Neural crest cell (in vitro differentiated cells): Measurements from ENCODE around the gene PTK7. TPM values are rescaled to one million over a fixed set of nuclear protein-coding genes. Genes with fewer than 3 reads are reported as not detected.
"Not testable (repeated sequence)": the region's sequence is repeated elsewhere in the genome, so short reads cannot be mapped to it uniquely, and the experiment has no call there.

Experiments used
- DNase-seq: peaks from one replicate; pipeline ENCODE4 v3.0.0; 2021; ENCODE audit warnings: low read depth, mixed read lengths, low spot score
- H3K27ac Mint-ChIP-seq: one replicate; pipeline ENCODE4 v1.8.0; 2021; ENCODE audit warnings: mild to moderate bottlenecking, mixed read lengths; ENCODE audit not compliant: unreplicated experiment
- H3K27me3 Mint-ChIP-seq: 2 replicates; pipeline ENCODE4 v1.8.0; 2021; ENCODE audit warnings: low read depth, mild to moderate bottlenecking, mixed read lengths
- H3K36me3 Mint-ChIP-seq: 2 replicates; pipeline ENCODE4 v1.8.0; 2021; ENCODE audit warnings: low read depth, mild to moderate bottlenecking, mixed read lengths
- H3K4me1 Mint-ChIP-seq: 2 replicates; pipeline ENCODE4 v1.8.0; 2021; ENCODE audit warnings: mixed read lengths
- H3K4me3 Mint-ChIP-seq: one replicate; pipeline ENCODE4 v1.8.0; 2021; ENCODE audit warnings: mild to moderate bottlenecking, mixed read lengths
- H3K9me3 Mint-ChIP-seq: 2 replicates; pipeline ENCODE4 v1.8.0; 2021; ENCODE audit warnings: mixed read lengths
- total RNA-seq: library from RNA; stranded (reverse); gene quantifications from 2 replicates; pipeline ENCODE4 v1.2.1, GENCODE V29; 2021
- TF ChIP-seq, protein P1 (sequence below): fragments of 200-600 bp; sonication (generic); conservative IDR thresholded peaks from 2 replicates; pipeline ENCODE4 v1.5.0; 2021; ENCODE audit warnings: antibody characterized with exemption, mild to moderate bottlenecking

The PTK7 gene
- total RNA-seq, 1 donor from 2014 or later = 106 TPM

DNA sequence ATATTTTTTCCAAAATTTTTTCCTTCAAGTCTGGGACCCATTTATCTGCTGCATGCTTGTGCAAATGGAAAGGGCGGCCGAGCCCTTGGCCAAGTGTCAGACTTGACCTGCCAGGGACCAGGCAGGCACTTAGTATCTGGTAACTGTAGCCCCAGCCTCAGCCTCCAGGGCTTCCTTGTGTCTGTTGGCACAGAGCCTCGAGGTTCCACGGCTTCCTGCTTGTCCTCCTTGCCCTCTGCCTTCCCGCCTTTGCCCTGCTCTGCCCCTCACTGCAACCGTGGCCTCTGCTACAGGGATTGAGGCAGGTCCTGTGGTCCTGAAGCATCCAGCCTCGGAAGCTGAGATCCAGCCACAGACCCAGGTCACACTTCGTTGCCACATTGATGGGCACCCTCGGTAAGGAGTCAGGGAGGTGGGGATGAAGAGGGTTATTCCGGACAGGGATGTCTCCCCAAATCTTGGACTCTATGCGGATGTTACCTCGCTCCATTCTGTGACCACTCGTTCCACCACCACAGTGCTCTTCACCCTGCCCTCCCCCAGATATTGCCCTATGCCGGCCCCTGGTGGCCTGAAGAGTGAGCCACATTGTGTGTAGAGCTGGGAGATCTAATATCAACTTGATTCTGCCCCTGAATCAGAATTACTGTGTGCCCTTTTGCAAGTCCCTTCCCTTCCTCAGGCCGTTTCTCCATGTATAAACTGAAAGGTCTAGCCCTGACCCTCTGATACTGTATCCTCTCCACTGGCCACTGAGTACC is 53.5 kb downstream of the PTK7 start:
- peak overlapping the region; percentile 36 for H3K27ac Mint-ChIP-seq
- H3K4me3 Mint-ChIP-seq = no peak overlapping the region
- DNase-seq = no peak
- no peaks in the 10 kb centered on the region for H3K27me3 Mint-ChIP-seq
- H3K9me3 Mint-ChIP-seq = no peaks in the 10 kb centered on the region
- TF ChIP-seq, protein P1, sequence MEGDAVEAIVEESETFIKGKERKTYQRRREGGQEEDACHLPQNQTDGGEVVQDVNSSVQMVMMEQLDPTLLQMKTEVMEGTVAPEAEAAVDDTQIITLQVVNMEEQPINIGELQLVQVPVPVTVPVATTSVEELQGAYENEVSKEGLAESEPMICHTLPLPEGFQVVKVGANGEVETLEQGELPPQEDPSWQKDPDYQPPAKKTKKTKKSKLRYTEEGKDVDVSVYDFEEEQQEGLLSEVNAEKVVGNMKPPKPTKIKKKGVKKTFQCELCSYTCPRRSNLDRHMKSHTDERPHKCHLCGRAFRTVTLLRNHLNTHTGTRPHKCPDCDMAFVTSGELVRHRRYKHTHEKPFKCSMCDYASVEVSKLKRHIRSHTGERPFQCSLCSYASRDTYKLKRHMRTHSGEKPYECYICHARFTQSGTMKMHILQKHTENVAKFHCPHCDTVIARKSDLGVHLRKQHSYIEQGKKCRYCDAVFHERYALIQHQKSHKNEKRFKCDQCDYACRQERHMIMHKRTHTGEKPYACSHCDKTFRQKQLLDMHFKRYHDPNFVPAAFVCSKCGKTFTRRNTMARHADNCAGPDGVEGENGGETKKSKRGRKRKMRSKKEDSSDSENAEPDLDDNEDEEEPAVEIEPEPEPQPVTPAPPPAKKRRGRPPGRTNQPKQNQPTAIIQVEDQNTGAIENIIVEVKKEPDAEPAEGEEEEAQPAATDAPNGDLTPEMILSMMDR = peak; percentile 57
- H3K36me3 Mint-ChIP-seq = no peaks in the 10 kb centered on the region
- peaks cover 4% of the 10 kb centered on the region for H3K4me1 Mint-ChIP-seq

DNA sequence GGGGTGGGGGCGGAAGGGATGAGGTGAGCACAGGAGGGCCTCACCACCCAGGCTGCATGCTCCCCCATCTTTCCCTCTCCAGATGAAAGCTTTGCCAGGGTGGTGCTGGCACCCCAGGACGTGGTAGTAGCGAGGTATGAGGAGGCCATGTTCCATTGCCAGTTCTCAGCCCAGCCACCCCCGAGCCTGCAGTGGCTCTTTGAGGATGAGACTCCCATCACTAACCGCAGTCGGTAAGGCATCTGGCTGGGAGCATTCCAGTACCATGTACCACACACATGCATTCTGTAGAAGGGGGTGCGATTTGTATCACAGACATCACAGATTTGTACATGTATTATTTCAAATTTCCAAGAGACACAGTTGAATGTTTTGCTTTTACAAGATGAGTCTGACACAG is 54.3 kb downstream of the PTK7 start:
- TF ChIP-seq, protein P1 = no peak
- DNase-seq = no peak
- no peak overlapping the region for H3K4me3 Mint-ChIP-seq
- no peaks in the 10 kb centered on the region for H3K27me3 Mint-ChIP-seq
- peaks cover 4% of the 10 kb centered on the region for H3K4me1 Mint-ChIP-seq
- H3K36me3 Mint-ChIP-seq = no peaks in the 10 kb centered on the region
- H3K27ac Mint-ChIP-seq = no peak overlapping the region
- H3K9me3 Mint-ChIP-seq = no peaks in the 10 kb centered on the region

DNA sequence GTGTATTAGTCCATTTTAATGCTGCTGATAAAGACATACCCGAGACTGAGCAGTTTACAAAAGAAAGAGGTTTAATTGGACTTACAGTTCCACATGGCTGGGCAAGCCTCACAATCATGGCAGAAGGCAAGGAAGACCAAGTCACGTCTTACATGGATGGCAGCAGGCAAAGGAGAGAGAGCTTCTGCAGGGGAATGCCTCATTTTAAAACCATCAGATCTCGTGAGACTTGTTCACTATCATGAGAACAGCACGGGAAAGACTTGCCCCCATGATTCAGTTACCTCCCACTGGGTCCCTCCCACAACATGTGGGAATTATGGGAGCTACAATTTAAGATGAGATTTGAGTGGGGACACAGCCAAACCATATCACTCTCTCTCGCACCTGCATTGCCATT is 55.3 kb downstream of the PTK7 start:
- not testable (repeated sequence) for H3K4me1 Mint-ChIP-seq, H3K36me3 Mint-ChIP-seq, DNase-seq, H3K27me3 Mint-ChIP-seq, H3K4me3 Mint-ChIP-seq, H3K9me3 Mint-ChIP-seq
- peak overlapping the region; percentile 63 for H3K27ac Mint-ChIP-seq

DNA sequence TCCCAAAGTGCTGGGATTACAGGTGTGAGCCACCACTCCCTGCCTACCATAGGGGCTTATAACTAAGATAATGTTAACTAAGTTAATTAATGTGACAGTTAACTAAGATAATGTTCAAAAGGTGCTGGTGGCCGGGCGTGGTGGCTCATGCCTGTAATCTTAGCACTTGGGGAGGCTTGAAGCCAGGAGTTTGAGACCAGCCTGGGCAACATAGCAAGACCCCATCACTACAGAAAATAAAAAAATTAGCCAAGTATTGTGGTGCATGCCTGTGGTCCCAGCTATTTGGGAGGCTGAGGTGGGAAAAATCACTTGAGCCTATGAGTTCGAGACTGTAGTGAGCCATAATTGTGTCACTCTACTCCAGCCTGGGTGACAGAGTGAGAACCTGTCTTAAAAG is 62.2 kb downstream of the PTK7 start:
- Mint-ChIP-seq H3K27me3 (no peaks in the 10 kb centered on the region), H3K4me1 (peaks cover 4% of the 10 kb centered on the region), H3K4me3 (no peak overlapping the region), H3K9me3 (no peaks in the 10 kb centered on the region), H3K27ac (no peak overlapping the region), H3K36me3 (no peaks in the 10 kb centered on the region)
- no peak for DNase-seq
- TF ChIP-seq, protein P1 = no peak

DNA sequence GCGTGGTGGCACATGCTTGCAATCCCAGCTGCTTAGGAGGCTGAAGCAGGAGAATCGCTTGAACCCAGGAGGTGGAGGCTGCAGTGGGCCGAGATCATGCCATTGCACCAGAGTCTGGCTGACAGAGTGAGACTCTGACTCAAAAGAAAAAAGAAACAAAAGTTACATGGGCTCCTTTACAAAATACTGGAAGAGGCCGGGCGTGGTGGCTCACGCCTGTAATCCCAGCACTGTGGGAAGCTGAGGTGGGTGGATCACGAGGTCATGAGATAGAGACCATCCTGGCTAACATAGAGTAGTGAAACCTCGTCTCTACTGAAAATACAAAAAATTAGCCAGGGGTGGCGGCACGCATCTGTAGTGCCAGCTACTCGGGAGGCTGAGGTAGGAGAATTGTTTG is 63.9 kb downstream of the PTK7 start:
- H3K9me3 Mint-ChIP-seq, DNase-seq, H3K27me3 Mint-ChIP-seq, H3K4me3 Mint-ChIP-seq, H3K36me3 Mint-ChIP-seq: not testable (repeated sequence)
- Mint-ChIP-seq H3K27ac (peak overlapping the region; percentile 27), H3K4me1 (peaks cover 11% of the 10 kb centered on the region)

DNA sequence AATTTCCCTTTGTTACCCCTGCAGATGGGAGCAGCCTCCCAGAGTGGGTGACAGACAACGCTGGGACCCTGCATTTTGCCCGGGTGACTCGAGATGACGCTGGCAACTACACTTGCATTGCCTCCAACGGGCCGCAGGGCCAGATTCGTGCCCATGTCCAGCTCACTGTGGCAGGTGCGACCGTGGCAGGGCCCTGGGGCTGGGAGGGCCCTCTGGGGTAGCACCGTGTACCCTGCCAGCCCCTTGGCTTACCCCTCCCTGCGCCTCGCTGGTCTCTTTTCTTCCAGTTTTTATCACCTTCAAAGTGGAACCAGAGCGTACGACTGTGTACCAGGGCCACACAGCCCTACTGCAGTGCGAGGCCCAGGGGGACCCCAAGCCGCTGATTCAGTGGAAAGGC is 65.5 kb downstream of the PTK7 start:
- peaks cover 11% of the 10 kb centered on the region for H3K4me1 Mint-ChIP-seq
- H3K27me3 Mint-ChIP-seq = no peaks in the 10 kb centered on the region
- H3K4me3 Mint-ChIP-seq = no peak overlapping the region
- no peaks in the 10 kb centered on the region for H3K36me3 Mint-ChIP-seq
- TF ChIP-seq, protein P1 = no peak
- DNase-seq = no peak
- no peaks in the 10 kb centered on the region for H3K9me3 Mint-ChIP-seq
- H3K27ac Mint-ChIP-seq = no peak overlapping the region
